HL-60 (cell line): ENCODE data around the gene ARHGAP23.

Source experiments
- DNase-seq, 2 experiments: peaks; one replicate each; pipeline ENCODE4 v3.0.0-alpha.2; 2010 to 2020; ENCODE audit warnings: low read depth in 1 of 2, low spot score in 1 of 2
- H3K27ac ChIP-seq: fragments of 250-450 bp; sonication (Bioruptor Pico); replicated peaks from 2 replicates; pipeline ENCODE4 v1.5.1; 2020; ENCODE audit warnings: mild to moderate bottlenecking, moderate library complexity
- H3K27me3 ChIP-seq: fragments of 250-450 bp; sonication (Bioruptor Pico); 2 replicates; pipeline ENCODE4 v1.5.1; 2021; ENCODE audit warnings: mild to moderate bottlenecking, moderate library complexity; ENCODE audit not compliant: insufficient read depth, poor library complexity, severe bottlenecking
- H3K4me3 ChIP-seq: replicated peaks from 2 replicates; pipeline ENCODE4 v1.5.1; 2011; ENCODE audit warnings: mild to moderate bottlenecking, control low read depth, low read length; ENCODE audit not compliant: insufficient read depth
- GABPA ChIP-seq: IDR thresholded peaks from 2 replicates; pipeline ENCODE4 v1.6.1; 2012; ENCODE audit warnings: low read depth
- POLR2AphosphoS5 ChIP-seq: IDR thresholded peaks from 2 replicates; pipeline ENCODE4 v1.6.1; 2012; ENCODE audit warnings: low read depth
- SPI1 ChIP-seq: IDR thresholded peaks from 2 replicates; pipeline ENCODE4 v1.6.1; 2012; ENCODE audit warnings: low read depth, mild to moderate bottlenecking, borderline replicate concordance
- TF ChIP-seq, protein P1 (sequence below): IDR thresholded peaks from 2 replicates; pipeline ENCODE4 v1.6.1; 2012; ENCODE audit warnings: low read depth; ENCODE audit not compliant: insufficient replicate concordance
- TF ChIP-seq, protein P2 (sequence below): IDR thresholded peaks from one replicate; pipeline ENCODE4 v1.5.1; 2011; ENCODE audit warnings: low read length, control low read depth, inconsistent platforms; ENCODE audit not compliant: insufficient read depth

ARHGAP23 gene

DNA sequence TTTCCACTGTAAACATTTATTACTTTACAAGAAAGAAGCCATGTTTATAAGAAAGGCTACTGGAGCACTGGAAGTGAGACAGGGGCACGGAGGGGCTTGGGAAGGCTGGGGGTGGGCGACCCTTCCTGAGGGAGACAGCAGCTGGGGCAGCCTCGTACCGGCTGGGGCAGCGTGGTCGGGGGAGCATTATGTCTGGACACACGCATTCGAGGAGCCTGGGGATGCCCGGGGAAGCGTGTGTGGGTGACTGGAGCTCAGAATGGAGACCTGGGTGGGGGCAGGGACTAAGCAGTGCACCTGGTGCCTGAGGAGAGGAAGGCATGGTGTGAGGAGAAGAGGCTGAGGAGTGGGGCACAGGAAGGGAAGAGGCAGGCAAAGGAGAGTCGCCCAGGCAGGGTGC, 113.0 kb downstream of the ARHGAP23 start:
- Histone ChIP-seq H3K27ac (no peak overlapping the region), H3K27me3 (peaks cover 17% of the 10 kb centered on the region), H3K4me3 (no peak overlapping the region)
- no peak for DNase-seq
- TF ChIP-seq, protein P1, sequence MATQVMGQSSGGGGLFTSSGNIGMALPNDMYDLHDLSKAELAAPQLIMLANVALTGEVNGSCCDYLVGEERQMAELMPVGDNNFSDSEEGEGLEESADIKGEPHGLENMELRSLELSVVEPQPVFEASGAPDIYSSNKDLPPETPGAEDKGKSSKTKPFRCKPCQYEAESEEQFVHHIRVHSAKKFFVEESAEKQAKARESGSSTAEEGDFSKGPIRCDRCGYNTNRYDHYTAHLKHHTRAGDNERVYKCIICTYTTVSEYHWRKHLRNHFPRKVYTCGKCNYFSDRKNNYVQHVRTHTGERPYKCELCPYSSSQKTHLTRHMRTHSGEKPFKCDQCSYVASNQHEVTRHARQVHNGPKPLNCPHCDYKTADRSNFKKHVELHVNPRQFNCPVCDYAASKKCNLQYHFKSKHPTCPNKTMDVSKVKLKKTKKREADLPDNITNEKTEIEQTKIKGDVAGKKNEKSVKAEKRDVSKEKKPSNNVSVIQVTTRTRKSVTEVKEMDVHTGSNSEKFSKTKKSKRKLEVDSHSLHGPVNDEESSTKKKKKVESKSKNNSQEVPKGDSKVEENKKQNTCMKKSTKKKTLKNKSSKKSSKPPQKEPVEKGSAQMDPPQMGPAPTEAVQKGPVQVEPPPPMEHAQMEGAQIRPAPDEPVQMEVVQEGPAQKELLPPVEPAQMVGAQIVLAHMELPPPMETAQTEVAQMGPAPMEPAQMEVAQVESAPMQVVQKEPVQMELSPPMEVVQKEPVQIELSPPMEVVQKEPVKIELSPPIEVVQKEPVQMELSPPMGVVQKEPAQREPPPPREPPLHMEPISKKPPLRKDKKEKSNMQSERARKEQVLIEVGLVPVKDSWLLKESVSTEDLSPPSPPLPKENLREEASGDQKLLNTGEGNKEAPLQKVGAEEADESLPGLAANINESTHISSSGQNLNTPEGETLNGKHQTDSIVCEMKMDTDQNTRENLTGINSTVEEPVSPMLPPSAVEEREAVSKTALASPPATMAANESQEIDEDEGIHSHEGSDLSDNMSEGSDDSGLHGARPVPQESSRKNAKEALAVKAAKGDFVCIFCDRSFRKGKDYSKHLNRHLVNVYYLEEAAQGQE = no peak
- TF ChIP-seq GABPA (no peak), SPI1 (no peak), POLR2AphosphoS5 (no peak)
- TF ChIP-seq, protein P2, sequence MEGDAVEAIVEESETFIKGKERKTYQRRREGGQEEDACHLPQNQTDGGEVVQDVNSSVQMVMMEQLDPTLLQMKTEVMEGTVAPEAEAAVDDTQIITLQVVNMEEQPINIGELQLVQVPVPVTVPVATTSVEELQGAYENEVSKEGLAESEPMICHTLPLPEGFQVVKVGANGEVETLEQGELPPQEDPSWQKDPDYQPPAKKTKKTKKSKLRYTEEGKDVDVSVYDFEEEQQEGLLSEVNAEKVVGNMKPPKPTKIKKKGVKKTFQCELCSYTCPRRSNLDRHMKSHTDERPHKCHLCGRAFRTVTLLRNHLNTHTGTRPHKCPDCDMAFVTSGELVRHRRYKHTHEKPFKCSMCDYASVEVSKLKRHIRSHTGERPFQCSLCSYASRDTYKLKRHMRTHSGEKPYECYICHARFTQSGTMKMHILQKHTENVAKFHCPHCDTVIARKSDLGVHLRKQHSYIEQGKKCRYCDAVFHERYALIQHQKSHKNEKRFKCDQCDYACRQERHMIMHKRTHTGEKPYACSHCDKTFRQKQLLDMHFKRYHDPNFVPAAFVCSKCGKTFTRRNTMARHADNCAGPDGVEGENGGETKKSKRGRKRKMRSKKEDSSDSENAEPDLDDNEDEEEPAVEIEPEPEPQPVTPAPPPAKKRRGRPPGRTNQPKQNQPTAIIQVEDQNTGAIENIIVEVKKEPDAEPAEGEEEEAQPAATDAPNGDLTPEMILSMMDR = no peak

DNA sequence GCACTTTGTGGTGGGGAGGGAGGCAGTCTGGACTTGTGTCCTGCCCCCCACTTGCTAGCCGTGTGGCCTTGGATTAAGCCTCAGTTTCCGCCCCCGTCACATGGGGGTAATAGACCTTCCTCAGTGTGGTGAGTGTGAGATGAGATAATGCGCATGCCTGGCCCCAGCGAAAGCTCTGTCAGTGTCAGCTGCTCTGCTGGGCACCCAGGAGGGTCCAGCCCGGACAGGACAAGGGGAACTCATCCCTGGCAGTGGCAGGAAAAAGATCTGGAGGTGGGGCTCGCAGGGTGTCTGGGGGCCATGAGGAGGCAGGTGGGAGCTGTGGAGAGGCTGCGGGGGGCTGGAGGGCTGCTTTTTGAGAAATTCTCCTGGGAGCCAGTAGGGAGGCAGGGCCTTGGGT, 114.0 kb downstream of the ARHGAP23 start:
- Histone ChIP-seq H3K4me3 (no peak overlapping the region), H3K27me3 (peaks cover 19% of the 10 kb centered on the region), H3K27ac (no peak overlapping the region)
- TF ChIP-seq GABPA = no peak
- TF ChIP-seq, protein P1 = no peak
- TF ChIP-seq, protein P2 = no peak
- no peak for TF ChIP-seq SPI1
- TF ChIP-seq POLR2AphosphoS5 = no peak
- no peak for DNase-seq

DNA sequence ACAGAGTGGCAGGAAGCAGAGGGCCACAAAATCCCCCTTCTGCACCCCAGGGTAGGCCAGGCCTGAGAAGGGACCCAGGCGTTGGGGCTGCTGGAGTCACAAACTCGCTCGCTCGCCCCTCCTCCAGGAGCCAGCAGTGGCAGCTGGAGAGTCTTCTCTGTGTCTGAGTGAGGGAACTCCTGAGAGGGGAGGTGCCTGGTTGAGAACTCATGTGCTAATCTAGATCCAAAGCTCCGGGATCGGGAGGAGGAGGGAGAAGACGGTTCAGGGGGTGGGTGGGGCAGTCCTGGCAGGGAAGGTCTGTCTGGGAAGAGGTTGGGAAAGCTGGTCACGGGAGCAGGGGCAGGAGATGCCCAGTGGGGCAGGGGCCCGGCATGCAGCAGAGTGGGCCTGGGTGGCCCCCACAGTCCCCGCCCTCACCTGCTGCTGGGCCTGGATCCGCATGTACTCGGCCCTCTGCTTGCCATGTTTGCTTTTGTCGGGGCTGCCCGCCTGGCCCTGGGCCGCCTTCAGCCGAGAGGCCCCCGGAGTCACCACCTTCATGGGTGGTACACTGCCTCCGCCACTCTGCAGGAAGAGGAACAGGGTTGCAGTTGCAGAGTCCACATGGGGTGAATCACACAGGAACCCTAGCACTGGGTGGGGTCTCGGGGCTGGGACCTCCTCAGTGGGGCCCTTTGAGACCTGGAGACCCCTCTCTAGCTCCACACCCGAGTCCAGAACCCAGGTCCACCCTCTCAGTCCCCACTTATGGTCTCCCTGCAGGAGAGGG, 115.3 kb downstream of the ARHGAP23 start:
- no peak for DNase-seq
- Histone ChIP-seq H3K4me3 (no peak overlapping the region), H3K27ac (no peak overlapping the region), H3K27me3 (peaks cover 26% of the 10 kb centered on the region)
- no peak for TF ChIP-seq POLR2AphosphoS5
- TF ChIP-seq SPI1 = no peak
- no peak for TF ChIP-seq GABPA
- TF ChIP-seq, protein P1 = no peak
- TF ChIP-seq, protein P2 = no peak
